ENCODE data around the gene TMEM37.

The TMEM37 gene

DNA sequence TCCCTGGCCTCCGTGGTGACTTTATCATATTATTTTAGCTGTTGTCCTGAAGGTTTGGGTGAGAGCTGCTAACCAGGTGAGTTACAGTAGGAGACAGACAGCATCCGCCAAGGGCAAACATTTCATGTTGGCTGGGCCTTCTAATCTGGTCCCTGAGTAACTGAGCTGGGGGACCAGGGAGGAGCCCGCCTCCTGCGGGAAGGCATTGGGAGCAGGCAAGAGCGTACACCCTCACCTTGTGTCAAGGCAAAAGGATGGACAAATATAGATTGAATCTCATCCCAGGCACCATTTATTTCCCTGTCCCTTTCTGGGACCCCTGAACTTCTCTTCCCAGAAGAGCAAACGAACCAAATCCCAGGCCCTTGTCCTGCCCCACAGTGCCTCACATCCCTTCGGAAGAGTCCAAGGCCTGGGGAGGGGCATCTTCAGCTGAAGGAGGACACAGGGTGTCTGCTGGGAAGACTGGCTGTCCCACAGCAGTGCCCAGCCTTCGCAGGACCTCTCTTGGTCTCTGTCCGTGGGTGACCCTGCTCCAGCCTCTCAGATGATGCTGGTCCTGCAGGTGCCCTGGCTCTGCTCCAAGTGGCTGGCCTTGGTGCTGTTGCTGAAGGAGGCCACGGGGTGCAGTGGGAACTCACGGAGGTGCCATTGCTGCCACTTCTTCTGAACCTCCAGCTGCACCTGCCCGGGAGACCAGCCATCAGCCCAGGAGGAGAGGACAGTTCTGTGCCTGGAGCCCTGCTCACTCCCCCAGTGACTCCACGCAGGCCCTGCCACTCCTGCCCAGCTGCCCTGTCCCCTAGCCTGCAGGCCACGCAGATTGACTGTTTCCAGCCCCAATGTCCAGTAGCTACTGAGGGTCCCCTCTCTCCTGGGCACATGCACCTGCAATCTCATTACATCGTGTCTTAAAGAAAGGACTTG lies 8.2 kb downstream of the TMEM37 start:
- H3K27ac ChIP-seq (ENCODE audit: low read depth in 2 of 2, low read length in 2 of 2): no peak overlapping the region
- H3K9me3 ChIP-seq (ENCODE audit: control insufficient read depth in 2 of 2, low read length in 2 of 2): no peaks in the 10 kb centered on the region
- no peak overlapping the region for H3K4me3 ChIP-seq (ENCODE audit: low read length in 2 of 2)
- peaks cover 10 to 14% of the 10 kb centered on the region in 2 donors for H3K36me3 ChIP-seq (ENCODE audit: control insufficient read depth in 2 of 2, insufficient read depth in 2 of 2, low read length in 2 of 2)
- no peaks in the 10 kb centered on the region for H3K27me3 ChIP-seq (ENCODE audit: control insufficient read depth in 2 of 2, insufficient read depth in 2 of 2, low read length in 2 of 2)
- peaks cover 12 to 13% of the 10 kb centered on the region in 2 donors for H3K4me1 ChIP-seq (ENCODE audit: control insufficient read depth in 2 of 2, insufficient read depth in 2 of 2, low read length in 2 of 2)
- no peak overlapping the region for H3K9ac ChIP-seq (ENCODE audit: low read depth in 1 of 2, low read length in 2 of 2)

- Histone ChIP-seq H3K4me3 (ENCODE audit: low read length in 2 of 2) (no peak overlapping the region), H3K4me1 (ENCODE audit: control insufficient read depth in 2 of 2, insufficient read depth in 2 of 2, low read length in 2 of 2) (peaks cover 5 to 6% of the 10 kb centered on the region in 2 donors), H3K27ac (ENCODE audit: low read depth in 2 of 2, low read length in 2 of 2) (no peak overlapping the region), H3K9me3 (ENCODE audit: control insufficient read depth in 2 of 2, low read length in 2 of 2) (no peaks in the 10 kb centered on the region), H3K36me3 (ENCODE audit: control insufficient read depth in 2 of 2, insufficient read depth in 2 of 2, low read length in 2 of 2) (peaks cover 10 to 14% of the 10 kb centered on the region in 2 donors), H3K27me3 (ENCODE audit: control insufficient read depth in 2 of 2, insufficient read depth in 2 of 2, low read length in 2 of 2) (no peaks in the 10 kb centered on the region), H3K9ac (ENCODE audit: low read depth in 1 of 2, low read length in 2 of 2) (no peak overlapping the region)
Measured at GRCh38 chr2:119440501-119440870, 8.8 kb downstream of the TMEM37 start.

GRCh38 chr2:119440873-119441272 lies 9.2 kb downstream of the TMEM37 start:
- H3K9me3 ChIP-seq (ENCODE audit: control insufficient read depth in 2 of 2, low read length in 2 of 2): no peaks in the 10 kb centered on the region
- H3K27ac ChIP-seq (ENCODE audit: low read depth in 2 of 2, low read length in 2 of 2): no peak overlapping the region
- peaks cover 1 to 2% of the 10 kb centered on the region in 2 donors for H3K4me1 ChIP-seq (ENCODE audit: control insufficient read depth in 2 of 2, insufficient read depth in 2 of 2, low read length in 2 of 2)
- no peak overlapping the region for H3K9ac ChIP-seq (ENCODE audit: low read depth in 1 of 2, low read length in 2 of 2)
- no peaks in the 10 kb centered on the region for H3K27me3 ChIP-seq (ENCODE audit: control insufficient read depth in 2 of 2, insufficient read depth in 2 of 2, low read length in 2 of 2)
- H3K36me3 ChIP-seq (ENCODE audit: control insufficient read depth in 2 of 2, insufficient read depth in 2 of 2, low read length in 2 of 2): peaks cover 10 to 14% of the 10 kb centered on the region in 2 donors
- no peak overlapping the region for H3K4me3 ChIP-seq (ENCODE audit: low read length in 2 of 2)

- no peak overlapping the region for H3K9ac ChIP-seq (ENCODE audit: low read depth in 1 of 2, low read length in 2 of 2)
- H3K27ac ChIP-seq (ENCODE audit: low read depth in 2 of 2, low read length in 2 of 2): no peak overlapping the region
- no peaks in the 10 kb centered on the region for H3K27me3 ChIP-seq (ENCODE audit: control insufficient read depth in 2 of 2, insufficient read depth in 2 of 2, low read length in 2 of 2)
- peaks cover 10 to 14% of the 10 kb centered on the region in 2 donors for H3K36me3 ChIP-seq (ENCODE audit: control insufficient read depth in 2 of 2, insufficient read depth in 2 of 2, low read length in 2 of 2)
- H3K4me1 ChIP-seq (ENCODE audit: control insufficient read depth in 2 of 2, insufficient read depth in 2 of 2, low read length in 2 of 2): no peaks in the 10 kb centered on the region
- no peaks in the 10 kb centered on the region for H3K9me3 ChIP-seq (ENCODE audit: control insufficient read depth in 2 of 2, low read length in 2 of 2)
- no peak overlapping the region for H3K4me3 ChIP-seq (ENCODE audit: low read length in 2 of 2)
Measured at GRCh38 chr2:119441376-119442225, 9.9 kb downstream of the TMEM37 start.

GRCh38 chr2:119442226-119442619 lies 10.6 kb downstream of the TMEM37 start:
- no peaks in the 10 kb centered on the region for H3K4me1 ChIP-seq (ENCODE audit: control insufficient read depth in 2 of 2, insufficient read depth in 2 of 2, low read length in 2 of 2)
- peaks cover 7 to 14% of the 10 kb centered on the region in 2 donors for H3K36me3 ChIP-seq (ENCODE audit: control insufficient read depth in 2 of 2, insufficient read depth in 2 of 2, low read length in 2 of 2)
- H3K27ac ChIP-seq (ENCODE audit: low read depth in 2 of 2, low read length in 2 of 2): no peak overlapping the region
- H3K4me3 ChIP-seq (ENCODE audit: low read length in 2 of 2): no peak overlapping the region
- no peaks in the 10 kb centered on the region for H3K9me3 ChIP-seq (ENCODE audit: control insufficient read depth in 2 of 2, low read length in 2 of 2)
- H3K27me3 ChIP-seq (ENCODE audit: control insufficient read depth in 2 of 2, insufficient read depth in 2 of 2, low read length in 2 of 2): no peaks in the 10 kb centered on the region
- H3K9ac ChIP-seq (ENCODE audit: low read depth in 1 of 2, low read length in 2 of 2): no peak overlapping the region

- H3K36me3 ChIP-seq (ENCODE audit: control insufficient read depth in 2 of 2, insufficient read depth in 2 of 2, low read length in 2 of 2): peaks cover 7 to 14% of the 10 kb centered on the region in 2 donors
- no peak overlapping the region for H3K27ac ChIP-seq (ENCODE audit: low read depth in 2 of 2, low read length in 2 of 2)
- no peaks in the 10 kb centered on the region for H3K9me3 ChIP-seq (ENCODE audit: control insufficient read depth in 2 of 2, low read length in 2 of 2)
- no peaks in the 10 kb centered on the region for H3K4me1 ChIP-seq (ENCODE audit: control insufficient read depth in 2 of 2, insufficient read depth in 2 of 2, low read length in 2 of 2)
- H3K4me3 ChIP-seq (ENCODE audit: low read length in 2 of 2): no peak overlapping the region
- no peak overlapping the region for H3K9ac ChIP-seq (ENCODE audit: low read depth in 1 of 2, low read length in 2 of 2)
- no peaks in the 10 kb centered on the region for H3K27me3 ChIP-seq (ENCODE audit: control insufficient read depth in 2 of 2, insufficient read depth in 2 of 2, low read length in 2 of 2)
Measured at GRCh38 chr2:119442850-119443249, 11.2 kb downstream of the TMEM37 start.

- no peaks in the 10 kb centered on the region for H3K4me1 ChIP-seq (ENCODE audit: control insufficient read depth in 2 of 2, insufficient read depth in 2 of 2, low read length in 2 of 2)
- no peak overlapping the region for H3K9ac ChIP-seq (ENCODE audit: low read depth in 1 of 2, low read length in 2 of 2)
- H3K9me3 ChIP-seq (ENCODE audit: control insufficient read depth in 2 of 2, low read length in 2 of 2): no peaks in the 10 kb centered on the region
- H3K27ac ChIP-seq (ENCODE audit: low read depth in 2 of 2, low read length in 2 of 2): no peak overlapping the region
- H3K27me3 ChIP-seq (ENCODE audit: control insufficient read depth in 2 of 2, insufficient read depth in 2 of 2, low read length in 2 of 2): no peaks in the 10 kb centered on the region
- no peak overlapping the region for H3K4me3 ChIP-seq (ENCODE audit: low read length in 2 of 2)
- H3K36me3 ChIP-seq (ENCODE audit: control insufficient read depth in 2 of 2, insufficient read depth in 2 of 2, low read length in 2 of 2): no peaks in the 10 kb centered on the region
Measured at GRCh38 chr2:119446037-119446436, 14.4 kb downstream of the TMEM37 start.

DNA sequence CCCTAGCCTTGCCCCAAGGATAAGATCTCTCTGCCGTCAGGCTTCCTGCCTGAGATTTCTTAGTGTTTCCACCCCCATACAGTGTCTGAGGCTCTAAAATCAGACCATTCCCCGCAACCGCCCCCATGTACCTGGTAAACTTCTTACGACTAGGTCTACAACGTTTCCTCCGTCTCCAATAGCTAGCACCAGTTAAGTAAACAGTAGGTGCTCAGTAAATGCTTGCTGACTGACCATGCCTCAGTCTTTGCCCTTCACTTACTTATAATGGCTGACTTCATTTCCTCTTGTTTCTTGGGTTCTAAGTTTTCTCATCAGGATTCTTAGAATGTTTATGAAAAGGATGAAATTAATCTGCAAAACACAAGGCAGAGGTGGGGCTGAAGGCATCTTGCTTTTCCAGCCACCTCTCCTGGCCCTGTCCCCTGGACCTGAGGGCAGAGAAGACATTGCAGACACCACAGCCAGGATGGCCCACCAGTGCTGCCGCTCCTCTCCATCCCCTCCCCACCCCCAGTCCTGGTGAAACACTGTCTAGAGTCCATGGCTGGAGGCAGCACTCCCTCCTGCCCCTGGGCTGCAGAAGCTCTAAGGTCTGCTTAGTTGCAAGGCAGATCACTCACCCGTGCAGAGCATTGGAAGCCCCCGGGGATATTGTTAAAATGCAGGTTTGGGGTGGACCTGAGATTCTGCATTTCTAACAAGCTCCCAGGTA lies 16.9 kb downstream of the TMEM37 start:
- Histone ChIP-seq H3K36me3 (ENCODE audit: control insufficient read depth in 2 of 2, insufficient read depth in 2 of 2, low read length in 2 of 2) (no peaks in the 10 kb centered on the region), H3K9ac (ENCODE audit: low read depth in 1 of 2, low read length in 2 of 2) (no peak overlapping the region), H3K9me3 (ENCODE audit: control insufficient read depth in 2 of 2, low read length in 2 of 2) (no peaks in the 10 kb centered on the region), H3K27ac (ENCODE audit: low read depth in 2 of 2, low read length in 2 of 2) (no peak overlapping the region), H3K4me3 (ENCODE audit: low read length in 2 of 2) (no peak overlapping the region), H3K27me3 (ENCODE audit: control insufficient read depth in 2 of 2, insufficient read depth in 2 of 2, low read length in 2 of 2) (peaks cover 0 to 4% of the 10 kb centered on the region in 2 donors), H3K4me1 (ENCODE audit: control insufficient read depth in 2 of 2, insufficient read depth in 2 of 2, low read length in 2 of 2) (no peaks in the 10 kb centered on the region)

DNA sequence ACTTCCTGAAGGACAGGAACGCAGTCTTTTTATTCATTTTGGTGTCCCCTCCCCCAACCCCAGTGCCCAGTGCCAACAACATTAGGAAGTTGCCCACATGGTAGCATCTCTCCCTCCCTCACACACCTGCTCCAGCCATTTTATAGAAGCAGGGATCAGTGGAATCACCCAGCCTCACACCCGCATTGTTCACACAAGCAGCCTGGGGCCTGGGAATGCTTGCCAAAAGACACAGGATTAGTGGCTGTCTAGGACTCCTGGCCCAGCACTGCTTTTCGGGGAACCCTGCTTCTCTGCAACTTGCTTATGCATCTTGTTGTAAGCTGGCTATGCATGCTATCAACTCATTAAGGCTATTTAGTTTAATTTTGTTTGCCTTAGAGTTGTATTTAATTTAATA lies 17.9 kb downstream of the TMEM37 start:
- H3K4me1 ChIP-seq (ENCODE audit: control insufficient read depth in 2 of 2, insufficient read depth in 2 of 2, low read length in 2 of 2): no peaks in the 10 kb centered on the region
- no peak overlapping the region for H3K4me3 ChIP-seq (ENCODE audit: low read length in 2 of 2)
- H3K27me3 ChIP-seq (ENCODE audit: control insufficient read depth in 2 of 2, insufficient read depth in 2 of 2, low read length in 2 of 2): peaks cover 0 to 4% of the 10 kb centered on the region in 2 donors
- H3K27ac ChIP-seq (ENCODE audit: low read depth in 2 of 2, low read length in 2 of 2): no peak overlapping the region
- H3K9ac ChIP-seq (ENCODE audit: low read depth in 1 of 2, low read length in 2 of 2): no peak overlapping the region
- H3K36me3 ChIP-seq (ENCODE audit: control insufficient read depth in 2 of 2, insufficient read depth in 2 of 2, low read length in 2 of 2): no peaks in the 10 kb centered on the region
- no peaks in the 10 kb centered on the region for H3K9me3 ChIP-seq (ENCODE audit: control insufficient read depth in 2 of 2, low read length in 2 of 2)
